ENCODE measurements around the gene CDK14. TPM values are rescaled to one million over a fixed set of nuclear protein-coding genes. Genes with fewer than 3 reads are reported as not detected.

Gene CDK14
- total RNA-seq, 2 donors from 2014 or later: 8.7 to 13.4 TPM

GRCh38 chr7:91196058-91196457 lies 599.9 kb downstream of the CDK14 start:
- no peak overlapping the region for H3K27ac Mint-ChIP-seq
- no peaks in the 10 kb centered on the region for H3K36me3 Mint-ChIP-seq (ENCODE audit: low read depth)
- no peak overlapping the region for H3K4me3 ChIP-seq (ENCODE audit: low read length)
- no peak overlapping the region for H3K4me3 Mint-ChIP-seq
- peaks cover 12% of the 10 kb centered on the region for H3K4me1 Mint-ChIP-seq
- no peak for DNase-seq
- no peaks in the 10 kb centered on the region for H3K9me3 ChIP-seq (ENCODE audit: control insufficient read depth, low read length)
- H3K36me3 ChIP-seq (ENCODE audit: control insufficient read depth, insufficient read depth, low read length): no peaks in the 10 kb centered on the region
- WGBS, 2 experiments (ENCODE audit: insufficient coverage in 1 of 2, insufficient read length in 1 of 2): 80 to 83% methylated on average over 2 of the region's 2 CpGs
- H3K9ac ChIP-seq (ENCODE audit: extremely low read depth, low read length, poor library complexity, severe bottlenecking): no peak overlapping the region
- H3K9me3 Mint-ChIP-seq: no peaks in the 10 kb centered on the region
- no peaks in the 10 kb centered on the region for H3K27me3 Mint-ChIP-seq (ENCODE audit: insufficient read depth)
- no peaks in the 10 kb centered on the region for H3K27me3 ChIP-seq (ENCODE audit: control insufficient read depth, insufficient read depth, low read length, poor library complexity, severe bottlenecking)
- no peak for TF ChIP-seq CTCF (conservative IDR thresholded peaks at IDR 0.05)
- peaks cover 5% of the 10 kb centered on the region for H3K4me1 ChIP-seq (ENCODE audit: control insufficient read depth, insufficient read depth, low read length)
- no peak overlapping the region for H3K27ac ChIP-seq (ENCODE audit: low read depth, low read length)

DNA sequence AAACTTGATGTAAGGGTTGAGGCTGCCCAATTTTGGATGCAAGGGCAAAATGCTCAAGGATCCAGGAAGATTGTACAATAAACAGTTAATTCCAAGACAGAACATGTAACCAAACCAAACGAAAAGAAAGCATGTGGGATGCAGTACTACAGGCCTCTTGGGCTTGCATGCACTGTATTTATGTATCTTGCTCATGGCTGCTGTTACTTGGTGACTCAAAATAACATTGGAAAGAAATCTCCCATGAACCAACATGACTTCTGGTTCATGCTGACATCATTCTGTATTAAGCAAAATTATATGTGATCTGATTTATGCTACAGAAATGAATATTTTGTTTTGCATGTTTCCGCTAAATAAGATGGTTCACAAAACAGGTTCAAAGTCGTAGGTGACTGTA lies 602.2 kb downstream of the CDK14 start:
- Histone ChIP-seq H3K9me3 (ENCODE audit: control insufficient read depth, low read length) (no peaks in the 10 kb centered on the region), H3K27ac (ENCODE audit: low read depth, low read length) (no peak overlapping the region), H3K4me1 (ENCODE audit: control insufficient read depth, insufficient read depth, low read length) (peaks cover 5% of the 10 kb centered on the region), H3K9ac (ENCODE audit: extremely low read depth, low read length, poor library complexity, severe bottlenecking) (no peak overlapping the region), H3K36me3 (ENCODE audit: control insufficient read depth, insufficient read depth, low read length) (no peaks in the 10 kb centered on the region), H3K27me3 (ENCODE audit: control insufficient read depth, insufficient read depth, low read length, poor library complexity, severe bottlenecking) (no peaks in the 10 kb centered on the region), H3K4me3 (ENCODE audit: low read length) (no peak overlapping the region)
- Mint-ChIP-seq H3K36me3 (ENCODE audit: low read depth) (no peaks in the 10 kb centered on the region), H3K9me3 (no peaks in the 10 kb centered on the region), H3K4me1 (peaks cover 18% of the 10 kb centered on the region), H3K27me3 (ENCODE audit: insufficient read depth) (no peaks in the 10 kb centered on the region), H3K27ac (no peak overlapping the region), H3K4me3 (no peak overlapping the region)
- DNase-seq: no peak
- no peak for TF ChIP-seq CTCF (conservative IDR thresholded peaks at IDR 0.05)
- WGBS, 2 experiments (ENCODE audit: insufficient coverage in 1 of 2, insufficient read length in 1 of 2): 95 to 100% methylated on average over 2 to 3 of the region's 3 CpGs

- no peak for DNase-seq
- Histone ChIP-seq H3K9ac (ENCODE audit: extremely low read depth, low read length, poor library complexity, severe bottlenecking) (no peak overlapping the region), H3K9me3 (ENCODE audit: control insufficient read depth, low read length) (no peaks in the 10 kb centered on the region), H3K27me3 (ENCODE audit: control insufficient read depth, insufficient read depth, low read length, poor library complexity, severe bottlenecking) (no peaks in the 10 kb centered on the region), H3K36me3 (ENCODE audit: control insufficient read depth, insufficient read depth, low read length) (no peaks in the 10 kb centered on the region), H3K27ac (ENCODE audit: low read depth, low read length) (no peak overlapping the region), H3K4me3 (ENCODE audit: low read length) (no peak overlapping the region), H3K4me1 (ENCODE audit: control insufficient read depth, insufficient read depth, low read length) (peaks cover 5% of the 10 kb centered on the region)
- H3K4me1 Mint-ChIP-seq: peaks cover 16% of the 10 kb centered on the region
- H3K9me3 Mint-ChIP-seq: no peaks in the 10 kb centered on the region
- no peak for TF ChIP-seq CTCF (conservative IDR thresholded peaks at IDR 0.05)
- no peak overlapping the region for H3K4me3 Mint-ChIP-seq
- no peak overlapping the region for H3K27ac Mint-ChIP-seq
- no peaks in the 10 kb centered on the region for H3K36me3 Mint-ChIP-seq (ENCODE audit: low read depth)
- H3K27me3 Mint-ChIP-seq (ENCODE audit: insufficient read depth): no peaks in the 10 kb centered on the region
These were observed 603.5 kb downstream of the CDK14 start for GRCh38 chr7:91199601-91200000.
